DMS153 (cell line): ENCODE data around the gene OSGIN1.

Experiments used
- DNase-seq: peaks from one replicate; lab custom pipeline; 2025; lab: John Stamatoyannopoulos, UW

Gene OSGIN1

DNA sequence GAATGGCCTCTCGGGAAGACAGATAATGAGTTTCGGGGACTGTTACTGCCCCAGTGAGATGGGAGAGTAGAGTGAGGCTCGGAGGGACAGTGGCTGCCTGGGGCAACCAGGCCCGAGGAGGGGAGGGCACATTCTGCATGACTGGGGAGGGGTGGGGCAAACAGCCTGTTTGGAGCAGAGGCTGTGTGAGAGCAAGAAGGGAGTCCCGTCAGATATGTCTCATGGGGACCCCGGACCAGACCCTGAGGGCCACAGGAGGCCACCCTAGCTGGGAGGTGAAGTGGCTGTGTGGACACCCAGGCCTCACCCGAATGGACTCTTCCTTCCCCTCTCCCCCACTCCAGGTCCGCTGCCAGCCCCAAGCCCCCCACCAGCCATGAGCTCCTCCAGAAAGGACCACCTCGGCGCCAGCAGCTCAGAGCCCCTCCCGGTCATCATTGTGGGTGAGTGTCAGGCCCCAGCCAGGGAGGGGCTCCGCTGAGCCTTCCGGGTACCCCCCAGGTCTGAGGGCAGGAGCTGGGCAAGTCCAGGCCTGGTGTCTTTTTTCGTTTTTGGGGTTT lies 4.3 kb downstream of the OSGIN1 start:
- no peak for DNase-seq

DNA sequence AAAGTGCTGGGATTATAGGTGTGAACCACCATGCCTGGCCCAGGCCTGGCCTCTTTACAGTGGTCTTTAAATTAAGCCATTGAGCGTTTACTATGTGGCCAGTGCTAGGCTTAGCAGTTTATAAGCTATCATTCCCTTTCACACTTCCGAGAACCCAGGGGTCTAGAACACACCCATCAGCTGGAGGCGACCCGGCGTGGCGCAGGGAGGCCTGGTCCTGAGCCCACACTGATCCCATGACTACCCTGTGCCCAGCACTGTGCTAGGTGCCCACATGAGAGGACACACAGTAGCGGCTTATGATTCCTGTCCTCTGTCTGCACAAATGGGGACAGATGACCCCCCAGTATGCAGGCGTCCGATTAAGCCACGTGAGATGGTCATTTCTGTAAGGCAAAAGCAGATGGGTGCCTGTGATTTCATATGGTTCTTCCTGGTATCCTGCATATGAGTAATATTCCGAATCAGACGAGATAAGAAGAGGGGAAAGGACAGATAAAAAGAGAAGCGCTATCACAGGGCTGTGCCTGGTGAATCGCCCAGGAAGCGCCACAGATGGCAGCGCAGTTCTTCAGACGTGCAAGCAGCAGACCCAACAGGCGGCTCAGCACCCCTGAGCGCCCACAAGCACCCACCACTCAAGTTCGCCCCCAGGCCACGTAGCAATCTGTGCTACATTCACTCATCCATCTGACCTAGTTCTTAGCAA lies 5.3 kb downstream of the OSGIN1 start:
- no peak for DNase-seq

DNA sequence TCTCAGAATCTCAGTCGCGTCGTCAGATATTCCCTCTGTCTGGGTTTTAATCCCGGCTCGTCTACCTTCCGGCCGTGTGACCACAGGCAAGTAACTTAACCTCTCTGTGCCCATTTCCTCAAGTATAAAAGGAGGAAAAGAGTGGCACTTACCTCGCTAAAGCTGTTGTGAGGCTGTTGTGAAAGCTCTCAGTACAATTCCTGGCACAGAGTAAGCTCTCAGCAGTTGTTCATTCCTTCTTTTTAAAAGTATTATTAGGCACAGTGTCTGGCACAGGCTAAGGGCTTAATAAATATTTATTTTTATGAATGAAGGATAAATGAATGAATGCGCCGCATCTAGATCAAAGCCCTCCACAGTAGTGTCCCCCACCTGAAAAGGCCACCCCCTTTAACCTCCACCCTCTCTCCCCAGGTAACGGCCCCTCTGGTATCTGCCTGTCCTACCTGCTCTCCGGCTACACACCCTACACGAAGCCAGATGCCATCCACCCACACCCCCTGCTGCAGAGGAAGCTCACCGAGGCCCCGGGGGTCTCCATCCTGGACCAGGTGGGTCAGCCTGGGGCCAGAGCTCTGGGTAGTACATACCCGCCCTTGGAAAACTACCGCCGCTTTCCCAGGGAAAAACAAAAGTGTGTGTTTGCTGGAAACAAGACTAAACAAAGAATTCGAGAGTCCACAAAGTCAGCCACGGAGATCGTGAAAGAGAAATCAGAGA lies 6.0 kb downstream of the OSGIN1 start:
- no peak for DNase-seq

DNA sequence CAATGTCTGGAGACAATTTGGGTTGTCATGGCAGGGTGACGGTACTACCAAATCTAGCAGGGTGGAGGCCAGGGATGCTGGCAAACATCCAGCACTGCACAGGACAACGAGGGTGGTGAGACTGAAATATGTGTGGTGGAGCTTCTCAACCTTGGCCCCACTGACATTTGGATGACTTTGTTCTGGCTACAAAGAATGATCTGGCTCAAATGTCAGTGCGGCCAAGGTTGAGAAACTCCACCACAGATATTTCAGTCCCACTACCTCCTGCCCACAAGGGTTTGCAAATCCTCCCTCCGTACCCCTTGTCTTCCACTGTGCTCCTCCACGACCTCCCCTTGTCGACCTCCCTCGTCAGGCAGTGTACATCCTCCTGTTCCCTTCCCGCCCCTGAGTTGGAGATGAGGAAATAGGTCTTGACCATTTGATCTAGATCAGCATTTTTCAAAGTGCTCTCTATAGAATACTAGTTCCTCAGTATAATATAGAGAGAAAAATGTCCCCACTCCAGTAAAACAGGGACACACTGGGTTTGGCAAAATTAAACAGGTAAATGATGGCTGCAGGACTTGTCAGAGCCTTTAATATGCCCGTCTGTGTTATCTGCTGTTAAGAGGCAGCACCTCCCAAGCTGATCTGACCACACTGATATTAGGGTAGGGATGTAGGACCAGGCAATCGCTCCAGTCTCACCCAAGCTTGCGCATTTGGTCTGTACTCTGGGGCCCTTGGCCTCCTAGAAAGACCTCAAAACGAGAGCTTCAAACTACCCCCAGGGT lies 6.8 kb downstream of the OSGIN1 start:
- no peak for DNase-seq

DNA sequence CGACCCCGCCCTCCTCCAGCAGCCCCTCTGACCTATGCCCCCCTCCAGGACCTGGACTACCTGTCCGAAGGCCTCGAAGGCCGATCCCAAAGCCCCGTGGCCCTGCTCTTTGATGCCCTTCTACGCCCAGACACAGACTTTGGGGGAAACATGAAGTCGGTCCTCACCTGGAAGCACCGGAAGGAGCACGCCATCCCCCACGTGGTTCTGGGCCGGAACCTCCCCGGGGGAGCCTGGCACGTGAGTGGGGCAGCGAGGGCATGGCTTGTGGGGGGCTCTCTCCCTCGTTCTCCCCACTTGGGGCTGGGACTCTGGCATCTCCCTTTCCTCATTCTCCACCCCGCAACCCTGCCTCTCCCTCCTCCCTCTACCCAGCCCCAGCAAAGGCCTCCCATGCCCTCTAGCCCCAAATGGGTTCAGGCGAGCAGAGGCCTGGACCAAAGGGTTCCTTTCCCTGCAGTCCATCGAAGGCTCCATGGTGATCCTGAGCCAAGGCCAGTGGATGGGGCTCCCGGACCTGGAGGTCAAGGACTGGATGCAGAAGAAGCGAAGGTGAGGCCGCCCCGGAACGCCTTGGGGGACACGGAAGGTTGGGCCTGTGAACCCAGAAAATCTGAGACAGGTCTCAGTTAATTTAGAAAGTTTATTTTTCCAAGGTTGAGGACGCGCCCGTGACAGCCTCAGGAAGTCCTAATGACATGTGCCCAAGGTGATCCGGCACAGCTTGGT lies 7.6 kb downstream of the OSGIN1 start:
- DNase-seq: no peak

DNA sequence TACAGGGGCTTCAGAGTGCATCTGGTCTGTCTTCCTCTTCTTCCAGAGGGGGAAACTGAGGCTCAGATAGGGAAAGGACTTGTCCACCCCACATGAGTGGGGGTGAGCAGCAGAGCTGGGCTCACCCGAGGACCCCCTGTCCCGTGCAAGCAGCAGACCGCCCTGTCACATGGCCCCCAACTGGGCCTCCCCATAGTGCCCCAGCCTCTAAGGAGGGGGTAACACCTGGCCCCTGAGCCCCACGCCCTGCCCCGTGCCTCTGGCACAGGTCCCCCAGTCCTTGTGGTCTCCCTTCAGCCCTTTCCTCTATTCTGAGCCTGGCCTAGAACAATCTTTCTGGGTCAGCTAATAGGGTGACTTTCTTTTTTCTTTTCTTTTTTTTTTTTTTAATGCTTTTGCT lies 8.6 kb downstream of the OSGIN1 start:
- DNase-seq: no peak

DNA sequence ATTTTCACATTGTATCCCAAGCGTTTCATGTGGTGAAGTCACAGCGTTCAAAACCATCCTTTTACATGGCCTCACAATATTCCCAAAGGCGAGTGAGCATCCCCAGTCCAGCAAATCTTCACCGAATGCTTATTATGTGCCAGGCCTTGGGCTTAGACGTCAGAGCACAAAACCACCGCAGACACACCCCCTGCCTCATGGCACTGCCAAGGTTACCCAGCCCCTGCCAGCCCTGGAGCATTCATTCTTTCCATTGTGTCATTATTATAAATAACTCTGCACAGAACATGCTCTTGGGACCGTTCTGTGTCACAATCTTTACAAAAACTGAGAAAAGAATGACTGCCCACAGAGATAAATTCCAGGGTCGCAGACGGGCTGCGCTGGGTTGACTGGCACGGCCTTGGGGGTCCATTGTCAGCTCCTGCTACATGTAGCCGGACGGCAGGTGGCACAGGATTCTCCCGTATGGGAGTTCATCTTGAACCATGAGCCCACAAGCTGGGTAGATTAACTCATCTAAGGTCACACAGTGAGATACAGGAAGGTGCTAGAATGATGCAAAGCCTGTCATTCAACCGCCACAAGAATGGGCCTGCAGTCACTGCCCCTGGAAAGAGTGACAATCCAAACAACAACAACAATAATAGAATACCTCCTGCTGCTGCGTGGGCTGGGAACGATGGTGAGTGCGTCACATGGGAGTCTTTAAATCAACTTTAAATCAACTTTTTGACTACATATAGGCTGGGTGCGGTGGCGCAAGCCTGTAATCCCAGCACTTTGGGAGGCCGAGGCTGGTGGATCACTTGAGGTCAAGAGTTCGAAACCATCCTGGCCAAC lies 10.5 kb downstream of the OSGIN1 start:
- no peak for DNase-seq

DNA sequence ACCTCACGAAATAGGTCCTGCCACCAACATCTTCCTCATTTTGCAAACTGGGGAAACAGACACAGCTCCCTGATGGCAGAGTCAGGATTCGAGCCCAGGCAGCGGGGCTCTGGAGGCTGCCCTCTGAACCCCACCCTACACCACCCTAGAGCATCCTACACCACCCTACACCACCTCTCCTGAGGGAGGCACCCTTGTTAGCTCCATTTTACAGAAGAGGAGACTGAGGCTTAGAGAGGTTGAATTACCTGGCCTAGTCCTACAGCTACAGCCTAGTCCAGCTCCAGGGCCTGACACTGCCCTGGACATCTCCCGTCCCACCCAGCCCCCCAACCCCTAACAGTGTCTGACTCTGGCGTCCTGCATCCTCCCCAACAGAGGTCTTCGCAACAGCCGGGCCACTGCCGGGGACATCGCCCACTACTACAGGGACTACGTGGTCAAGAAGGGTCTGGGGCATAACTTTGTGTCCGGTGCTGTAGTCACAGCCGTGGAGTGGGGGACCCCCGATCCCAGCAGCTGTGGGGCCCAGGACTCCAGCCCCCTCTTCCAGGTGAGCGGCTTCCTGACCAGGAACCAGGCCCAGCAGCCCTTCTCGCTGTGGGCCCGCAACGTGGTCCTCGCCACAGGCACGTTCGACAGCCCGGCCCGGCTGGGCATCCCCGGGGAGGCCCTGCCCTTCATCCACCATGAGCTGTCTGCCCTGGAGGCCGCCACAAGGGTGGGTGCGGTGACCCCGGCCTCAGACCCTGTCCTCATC lies 11.8 kb downstream of the OSGIN1 start:
- no peak for DNase-seq

DNA sequence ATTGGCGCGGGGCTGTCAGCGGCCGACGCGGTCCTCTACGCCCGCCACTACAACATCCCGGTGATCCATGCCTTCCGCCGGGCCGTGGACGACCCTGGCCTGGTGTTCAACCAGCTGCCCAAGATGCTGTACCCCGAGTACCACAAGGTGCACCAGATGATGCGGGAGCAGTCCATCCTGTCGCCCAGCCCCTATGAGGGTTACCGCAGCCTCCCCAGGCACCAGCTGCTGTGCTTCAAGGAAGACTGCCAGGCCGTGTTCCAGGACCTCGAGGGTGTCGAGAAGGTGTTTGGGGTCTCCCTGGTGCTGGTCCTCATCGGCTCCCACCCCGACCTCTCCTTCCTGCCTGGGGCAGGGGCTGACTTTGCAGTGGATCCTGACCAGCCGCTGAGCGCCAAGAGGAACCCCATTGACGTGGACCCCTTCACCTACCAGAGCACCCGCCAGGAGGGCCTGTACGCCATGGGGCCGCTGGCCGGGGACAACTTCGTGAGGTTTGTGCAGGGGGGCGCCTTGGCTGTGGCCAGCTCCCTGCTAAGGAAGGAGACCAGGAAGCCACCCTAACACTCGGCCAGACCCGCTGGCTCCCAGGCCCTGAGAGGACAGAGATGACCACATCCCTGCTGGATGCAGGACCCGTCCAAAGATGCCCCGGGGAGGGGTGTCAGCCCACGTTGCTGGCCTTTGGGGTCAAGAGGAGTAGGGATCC lies 12.6 kb downstream of the OSGIN1 start:
- no peak for DNase-seq

DNA sequence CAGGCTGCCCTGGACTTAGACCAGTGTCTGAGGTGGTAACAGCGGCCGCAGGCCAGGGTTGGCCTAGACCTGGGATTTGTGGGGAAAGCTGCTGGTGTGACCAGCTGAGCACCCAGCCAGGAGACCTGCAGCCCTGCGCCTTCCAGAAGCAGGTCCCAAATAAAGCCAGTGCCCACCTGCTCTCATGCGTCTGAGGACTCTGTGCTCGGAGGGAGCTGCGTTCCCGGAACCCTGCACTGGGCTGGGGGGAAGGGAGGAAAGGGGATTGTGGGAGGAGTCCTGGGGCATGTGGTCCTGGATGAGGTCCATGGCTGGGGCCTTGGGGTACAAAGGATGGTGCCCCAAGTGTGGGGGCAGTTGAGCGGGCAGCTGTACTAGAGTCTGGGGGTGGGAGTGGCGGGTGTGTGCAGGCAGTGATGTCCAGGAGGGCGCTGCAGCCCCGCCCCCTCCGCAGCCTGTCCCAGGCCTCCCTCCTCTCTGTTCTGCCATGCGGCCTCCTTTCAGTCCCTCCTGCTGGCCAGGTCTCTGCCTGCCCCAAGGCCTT lies 13.2 kb downstream of the OSGIN1 start:
- no peak for DNase-seq

DNA sequence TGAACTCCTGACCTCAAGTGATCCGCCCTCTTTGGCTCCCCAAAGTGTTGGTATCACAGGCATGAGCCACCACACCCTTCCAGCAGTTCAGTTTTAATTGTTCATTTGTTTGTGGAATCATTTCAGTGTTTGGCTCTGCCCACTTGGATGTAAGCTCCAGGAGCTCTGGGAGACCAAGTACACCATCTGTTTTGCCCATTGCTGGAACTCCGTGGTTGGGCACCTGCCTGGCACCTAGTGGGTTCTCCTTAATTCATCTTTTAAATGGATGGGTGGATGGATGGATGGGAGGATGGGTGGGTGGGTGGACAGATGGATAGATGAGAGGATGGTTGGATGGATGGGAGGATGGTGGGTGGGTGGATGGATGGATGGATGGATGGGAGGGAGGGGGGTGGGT lies 14.1 kb downstream of the OSGIN1 start:
- DNase-seq: no peak

DNA sequence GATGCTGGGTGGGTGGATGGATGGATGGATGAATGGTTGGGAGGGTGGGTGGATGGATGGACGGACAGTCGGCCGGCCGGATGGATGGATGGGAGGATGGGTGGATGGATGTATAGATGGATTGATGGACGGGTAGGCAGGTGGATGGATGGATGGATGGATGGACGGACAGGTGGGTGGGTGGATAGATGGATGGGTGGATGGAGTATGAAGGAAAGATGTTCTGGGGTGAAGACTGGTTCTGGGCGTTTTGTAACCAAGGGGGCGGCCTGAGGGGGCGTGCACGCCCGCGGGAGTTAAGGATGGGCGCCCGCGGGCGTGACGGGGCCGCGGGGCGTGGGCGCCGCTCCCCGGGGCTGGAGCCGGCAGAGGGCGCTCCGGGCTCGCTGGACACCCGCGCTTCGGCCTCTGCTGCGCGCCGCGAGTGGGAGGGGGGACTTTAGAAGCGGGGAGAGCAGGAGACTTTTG lies 14.8 kb downstream of the OSGIN1 start, which contains the start of gene NECAB2:
TSS of gene NECAB2 (plus strand) at position 407 of the 468 bp plus-strand sequence. CDS start 405 bp downstream, outside the sequence.
- no peak for DNase-seq

DNA sequence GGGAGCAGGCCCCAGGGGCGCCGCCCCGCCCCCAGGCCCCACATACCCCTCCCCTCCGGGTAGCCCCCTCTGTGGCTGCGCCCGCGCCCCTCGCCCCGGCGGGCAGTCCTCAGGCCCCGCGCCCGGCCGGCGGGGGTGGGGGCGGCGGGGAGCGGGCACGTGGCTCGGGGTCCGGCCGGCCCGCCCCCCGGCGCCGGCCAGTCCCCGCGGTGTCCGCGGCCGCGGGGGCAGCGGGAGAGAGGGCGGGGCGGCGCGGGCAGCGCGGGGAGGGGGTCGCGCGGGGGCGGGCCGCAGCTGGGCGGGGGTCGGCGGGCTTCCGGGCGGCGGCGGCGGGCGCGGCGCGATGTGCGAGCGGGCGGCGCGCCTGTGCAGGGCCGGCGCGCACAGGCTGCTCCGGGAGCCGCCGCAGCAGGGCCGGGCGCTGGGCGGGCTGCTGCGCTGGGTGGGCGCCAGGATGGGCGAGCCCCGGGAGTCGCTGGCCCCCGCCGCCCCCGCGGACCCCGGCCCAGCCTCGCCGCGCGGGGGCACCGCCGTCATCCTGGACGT lies 15.3 kb downstream of the OSGIN1 start:
- DNase-seq: no peak

DNA sequence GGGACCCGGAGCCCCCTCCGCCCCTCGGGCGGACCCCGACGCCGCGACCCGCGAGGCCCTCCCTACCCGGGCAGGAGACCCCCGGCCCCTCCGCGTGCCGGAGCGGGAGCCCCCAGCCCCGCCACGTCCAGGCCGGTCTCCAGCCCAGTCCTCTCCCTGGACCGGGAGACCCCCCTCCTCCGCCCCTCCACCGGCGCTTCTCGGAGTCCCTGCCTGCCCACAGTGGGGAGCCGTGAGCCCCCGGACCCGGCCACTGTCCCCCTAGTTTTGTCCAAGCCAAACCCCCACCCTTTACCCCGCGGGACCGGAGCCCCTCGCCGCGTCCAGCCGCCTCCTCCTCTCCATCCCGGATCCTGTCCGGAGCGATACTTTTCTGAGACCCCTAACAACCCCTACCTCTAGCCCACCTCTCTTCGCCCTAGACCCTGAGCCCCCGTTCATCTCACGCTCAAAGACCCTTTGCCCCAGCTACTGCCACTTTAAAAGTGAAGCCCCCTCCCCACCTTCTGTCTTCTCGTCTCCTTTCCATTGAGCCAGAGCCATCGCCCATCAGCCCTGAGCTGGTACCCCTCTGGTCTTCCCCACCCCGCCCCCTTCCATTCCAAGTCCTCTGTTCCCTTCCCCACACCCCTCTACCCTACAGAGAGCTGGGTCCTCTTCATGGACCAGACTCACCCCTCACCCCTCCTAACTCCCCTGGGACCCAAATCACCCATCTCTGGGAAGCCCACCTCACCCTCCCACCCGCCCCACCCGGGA lies 16.0 kb downstream of the OSGIN1 start:
- no peak for DNase-seq

DNA sequence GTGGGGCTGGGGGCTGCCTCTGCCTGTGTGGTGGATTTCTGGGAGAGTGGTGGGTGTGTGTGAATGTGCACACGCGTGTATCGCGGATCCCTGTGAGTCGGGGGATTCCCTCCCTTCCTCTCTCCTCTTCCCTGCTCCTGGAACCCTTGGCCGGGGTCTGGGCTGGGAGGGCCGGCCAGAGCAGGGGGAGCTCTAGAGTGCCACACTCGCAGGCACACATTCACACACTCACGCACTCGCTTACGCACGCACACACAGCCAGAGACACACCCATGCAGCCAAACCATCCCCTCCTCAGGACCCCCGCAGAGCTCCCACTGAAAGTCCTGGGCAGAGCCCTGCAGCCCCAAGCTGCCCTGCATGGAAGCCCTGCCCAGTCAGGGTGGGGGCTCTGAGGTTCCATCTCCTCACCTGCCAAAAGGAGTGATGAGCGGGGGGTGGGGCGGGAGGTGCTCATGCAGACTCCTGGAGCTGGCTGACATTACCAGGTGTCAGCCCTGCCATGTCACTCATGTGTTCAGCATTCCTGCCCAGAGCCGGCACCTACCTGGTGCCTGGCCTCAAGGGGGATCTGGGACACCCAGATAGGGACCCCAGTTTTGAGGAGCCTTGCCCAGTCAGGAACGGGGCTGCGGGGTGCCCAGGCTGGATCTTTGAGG lies 16.9 kb downstream of the OSGIN1 start:
- DNase-seq: no peak

DNA sequence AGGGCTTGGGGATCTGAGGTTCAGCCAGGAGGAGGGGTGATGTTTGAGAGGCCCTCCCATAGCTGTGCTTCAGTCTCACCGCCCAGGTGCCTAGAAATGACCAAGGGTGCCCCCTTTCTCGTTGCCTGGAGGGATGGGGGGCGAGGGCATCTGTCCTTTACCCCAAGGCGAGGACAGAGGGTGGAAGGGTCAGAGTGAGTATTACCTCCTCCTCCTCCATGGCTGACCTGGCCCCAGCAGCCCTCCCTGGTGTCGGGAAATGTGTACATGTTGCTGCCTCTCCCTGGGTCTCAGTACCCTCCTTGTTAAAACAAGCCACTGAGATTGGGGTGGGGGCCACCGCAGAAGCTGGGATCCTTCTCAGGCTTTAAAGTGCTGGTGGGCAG lies 17.4 kb downstream of the OSGIN1 start:
- DNase-seq: no peak
